ENCODE results near the gene SLC18B1. TPM values are rescaled to one million over a fixed set of nuclear protein-coding genes. Genes with fewer than 3 reads are reported as not detected.
A peak's percentile ranks its signal among the peaks of the same experiment; 100 is the strongest.

The SLC18B1 gene
- total RNA-seq, 2 experiments from 2014 or later, result 9.1 to 9.3 TPM

DNA sequence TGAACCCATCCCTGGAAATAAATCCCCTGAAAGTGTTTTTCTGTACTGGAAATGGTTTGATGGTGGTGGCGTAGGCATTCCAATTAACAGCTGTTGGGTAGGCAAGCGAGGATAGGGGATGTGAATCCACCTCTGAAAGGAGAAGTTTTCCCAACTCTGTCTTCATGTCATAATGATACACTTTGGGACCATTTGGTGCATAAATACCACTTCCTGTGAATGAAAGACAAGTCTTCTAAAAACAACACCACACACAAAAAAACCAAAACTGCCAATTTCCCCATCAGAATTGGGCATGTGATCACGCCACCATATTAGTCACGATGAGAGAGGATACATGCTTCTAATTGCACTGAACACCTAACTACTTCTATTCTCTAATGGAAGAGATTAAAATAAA, 47.1 kb downstream of the SLC18B1 start:
- no peak overlapping the region for H3K4me3 Mint-ChIP-seq
- H3K27ac Mint-ChIP-seq, result no peak overlapping the region
- POLR2A ChIA-PET, result no interaction called here
- no peak for DNase-seq
- no peaks in the 10 kb centered on the region for H3K9me3 Mint-ChIP-seq
- no peaks in the 10 kb centered on the region for H3K27me3 Mint-ChIP-seq
- CTCF ChIA-PET, result no interaction called here
- peaks cover 25% of the 10 kb centered on the region for H3K4me1 Mint-ChIP-seq
- H3K36me3 Mint-ChIP-seq (ENCODE audit: low read depth), result peaks cover 52% of the 10 kb centered on the region

- no peaks in the 10 kb centered on the region for H3K27me3 Mint-ChIP-seq
- ChIA-PET POLR2A (no interaction called here), CTCF (no interaction called here)
- H3K4me3 Mint-ChIP-seq, result no peak overlapping the region
- H3K4me1 Mint-ChIP-seq, result peaks cover 25% of the 10 kb centered on the region
- peak overlapping the region; percentile 44 for H3K27ac Mint-ChIP-seq
- DNase-seq, result no peak
- peaks cover 56% of the 10 kb centered on the region for H3K36me3 Mint-ChIP-seq (ENCODE audit: low read depth)
- no peaks in the 10 kb centered on the region for H3K9me3 Mint-ChIP-seq
Measured at GRCh38 chr6:132750455-132751248, 47.8 kb downstream of the SLC18B1 start.

DNA sequence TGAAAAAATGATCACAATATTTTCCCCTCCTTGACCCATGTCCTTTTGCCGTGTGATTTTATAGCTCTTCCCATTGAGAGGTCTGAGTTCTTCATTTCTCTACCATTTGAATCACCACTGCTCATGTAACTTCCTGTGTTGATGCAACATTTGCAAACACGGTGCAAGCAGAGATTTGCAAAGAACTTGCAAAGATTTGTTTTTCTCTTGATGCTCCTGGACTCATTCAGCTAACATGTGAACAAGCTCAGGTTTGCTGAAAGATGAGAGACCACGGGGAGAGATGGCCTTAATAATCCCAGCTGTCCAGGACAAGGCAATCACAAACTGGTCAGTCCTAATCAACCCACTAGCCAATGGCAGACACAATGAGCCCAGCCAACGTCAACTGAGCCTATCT, 49.3 kb downstream of the SLC18B1 start:
- no peak for DNase-seq
- peaks cover 3% of the 10 kb centered on the region for H3K9me3 Mint-ChIP-seq
- ChIA-PET POLR2A (no interaction called here), CTCF (interaction anchor here (1.2 to 1.6 kb wide), 2 partner anchors 14 to 74 kb away, joined by 3 to 6 read pairs; no protein-coding TSS in a partner anchor)
- H3K4me1 Mint-ChIP-seq, result peaks cover 27% of the 10 kb centered on the region
- no peaks in the 10 kb centered on the region for H3K27me3 Mint-ChIP-seq
- peak overlapping the region; percentile 16 for H3K27ac Mint-ChIP-seq
- H3K36me3 Mint-ChIP-seq (ENCODE audit: low read depth), result peaks cover 65% of the 10 kb centered on the region
- no peak overlapping the region for H3K4me3 Mint-ChIP-seq

DNA sequence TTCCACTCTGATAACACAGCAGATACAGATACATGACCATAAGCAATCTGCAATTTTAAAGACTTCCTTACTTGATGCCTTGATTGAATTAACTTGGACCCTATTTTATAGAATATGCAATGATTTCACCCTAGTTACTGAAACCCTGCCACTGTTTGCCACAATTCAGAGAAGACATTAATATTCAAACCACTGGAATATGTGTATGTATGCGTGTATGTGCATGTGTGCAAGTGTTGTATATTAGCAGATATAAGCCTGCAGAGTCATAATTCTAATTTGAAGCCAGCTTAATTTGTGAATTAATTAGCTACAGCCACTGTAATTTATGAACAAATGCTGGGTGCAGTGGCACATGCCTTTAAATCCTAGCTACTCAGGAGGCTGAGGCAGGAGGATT, 50.0 kb downstream of the SLC18B1 start:
- Mint-ChIP-seq H3K4me1 (peaks cover 27% of the 10 kb centered on the region), H3K27ac (no peak overlapping the region), H3K36me3 (ENCODE audit: low read depth) (peaks cover 68% of the 10 kb centered on the region), H3K9me3 (peaks cover 3% of the 10 kb centered on the region), H3K4me3 (no peak overlapping the region), H3K27me3 (no peaks in the 10 kb centered on the region)
- POLR2A ChIA-PET, result no interaction called here
- CTCF ChIA-PET, result interaction anchor here (1.2 to 1.6 kb wide), 2 partner anchors 14 to 75 kb away, joined by 3 to 6 read pairs; no protein-coding TSS in a partner anchor
- no peak for DNase-seq

DNA sequence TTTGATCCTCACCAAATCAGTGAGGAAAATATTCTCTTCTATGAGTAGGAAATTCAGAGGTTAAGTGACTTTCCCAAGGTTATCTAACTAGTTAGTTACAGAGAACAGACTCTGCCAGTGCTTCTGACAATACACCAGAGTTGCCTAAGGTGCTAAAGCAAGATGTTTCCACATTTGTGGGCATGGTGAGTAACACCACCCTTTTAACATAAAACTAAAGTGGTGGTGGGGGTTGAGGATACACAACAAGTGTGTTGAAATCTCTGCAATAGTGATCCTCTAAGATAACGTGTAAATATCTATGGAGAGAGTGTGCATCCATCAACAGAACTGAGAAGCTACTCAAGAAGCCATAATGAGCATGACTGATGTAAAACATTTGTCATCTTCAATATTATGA, 52.4 kb downstream of the SLC18B1 start:
- peaks cover 19% of the 10 kb centered on the region for H3K4me1 Mint-ChIP-seq
- H3K36me3 Mint-ChIP-seq (ENCODE audit: low read depth), result peaks cover 63% of the 10 kb centered on the region
- no peak overlapping the region for H3K4me3 Mint-ChIP-seq
- peaks cover 10% of the 10 kb centered on the region for H3K9me3 Mint-ChIP-seq
- no peaks in the 10 kb centered on the region for H3K27me3 Mint-ChIP-seq
- ChIA-PET POLR2A (no interaction called here), CTCF (no interaction called here)
- H3K27ac Mint-ChIP-seq, result no peak overlapping the region
- DNase-seq, result no peak

- Mint-ChIP-seq H3K9me3 (peaks cover 15% of the 10 kb centered on the region), H3K4me1 (peaks cover 2% of the 10 kb centered on the region), H3K4me3 (no peak overlapping the region), H3K27ac (no peak overlapping the region), H3K36me3 (ENCODE audit: low read depth) (peaks cover 42% of the 10 kb centered on the region), H3K27me3 (peaks cover 1% of the 10 kb centered on the region)
- ChIA-PET POLR2A (no interaction called here), CTCF (interaction anchor here (1.1 kb wide), 1 partner anchor 21 kb away, joined by 3 read pairs; no protein-coding TSS in a partner anchor)
- no peak for DNase-seq
Measured at GRCh38 chr6:132742495-132742894, 55.9 kb downstream of the SLC18B1 start.

- peaks cover 37% of the 10 kb centered on the region for H3K36me3 Mint-ChIP-seq (ENCODE audit: low read depth)
- H3K9me3 Mint-ChIP-seq, result peaks cover 15% of the 10 kb centered on the region
- POLR2A ChIA-PET, result no interaction called here
- DNase-seq, result no peak
- H3K4me1 Mint-ChIP-seq, result peaks cover 12% of the 10 kb centered on the region
- H3K27me3 Mint-ChIP-seq, result peaks cover 1% of the 10 kb centered on the region
- H3K27ac Mint-ChIP-seq, result no peak overlapping the region
- H3K4me3 Mint-ChIP-seq, result no peak overlapping the region
- CTCF ChIA-PET, result no interaction called here
Measured at GRCh38 chr6:132741281-132741680, 57.2 kb downstream of the SLC18B1 start.

DNA sequence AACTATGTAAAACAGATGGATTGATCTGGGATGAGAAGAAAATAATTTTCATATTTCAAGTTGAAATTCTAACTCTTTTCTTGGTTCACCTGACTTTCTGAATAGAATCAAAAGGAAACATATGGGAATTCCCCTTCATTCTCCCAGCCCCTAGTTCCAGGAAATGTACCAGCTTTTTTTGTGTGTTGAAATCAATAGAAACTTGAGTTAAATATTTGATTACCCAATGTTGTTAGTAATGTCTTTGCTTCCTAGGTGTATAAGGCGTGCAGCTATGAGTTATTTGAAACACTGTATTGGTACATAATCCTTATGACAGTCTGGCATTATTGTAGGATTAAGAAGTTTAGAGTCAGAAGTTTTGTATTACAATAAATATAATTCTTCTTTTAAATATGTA, 62.2 kb downstream of the SLC18B1 start:
- Mint-ChIP-seq H3K4me3 (no peak overlapping the region), H3K27ac (no peak overlapping the region), H3K36me3 (ENCODE audit: low read depth) (peaks cover 9% of the 10 kb centered on the region), H3K27me3 (peaks cover 1% of the 10 kb centered on the region), H3K4me1 (peaks cover 19% of the 10 kb centered on the region), H3K9me3 (peaks cover 6% of the 10 kb centered on the region)
- ChIA-PET CTCF (no interaction called here), POLR2A (no interaction called here)
- no peak for DNase-seq

DNA sequence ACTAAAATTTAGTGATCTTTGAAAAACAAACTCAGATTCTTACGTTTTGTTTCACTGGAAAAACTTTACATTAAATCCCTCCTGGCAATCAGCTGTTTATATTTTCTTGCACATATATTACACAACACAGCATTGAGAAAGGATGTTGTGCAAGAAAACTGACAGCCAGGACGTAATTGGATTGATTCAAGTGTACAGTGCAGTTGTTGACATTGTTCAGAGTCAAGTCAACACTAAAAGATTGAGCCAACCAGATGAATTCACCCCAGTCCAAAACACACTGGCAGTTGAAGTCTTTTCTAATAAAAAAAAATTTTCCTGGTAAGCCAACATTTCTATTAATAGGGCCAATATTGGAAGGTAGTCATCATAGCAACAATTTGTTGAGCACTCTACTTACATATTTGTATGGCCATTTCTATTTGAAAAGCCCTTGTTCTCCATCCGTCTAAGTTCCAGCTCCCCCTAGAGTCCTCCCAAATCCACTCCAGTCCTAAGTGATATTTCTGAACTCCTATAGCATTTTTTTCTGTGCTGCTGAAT, 63.7 kb downstream of the SLC18B1 start:
- ChIA-PET CTCF (interaction anchor here (1.3 kb wide), 1 partner anchor 9 kb away, joined by 3 read pairs; no protein-coding TSS in a partner anchor), POLR2A (no interaction called here)
- Mint-ChIP-seq H3K9me3 (peaks cover 4% of the 10 kb centered on the region), H3K27me3 (peaks cover 1% of the 10 kb centered on the region), H3K4me3 (no peak overlapping the region), H3K36me3 (ENCODE audit: low read depth) (peaks cover 4% of the 10 kb centered on the region), H3K4me1 (peaks cover 19% of the 10 kb centered on the region), H3K27ac (no peak overlapping the region)
- no peak for DNase-seq

- no peaks in the 10 kb centered on the region for H3K9me3 Mint-ChIP-seq
- CTCF ChIA-PET, result interaction anchor here (1.3 kb wide), 1 partner anchor 9 kb away, joined by 3 read pairs; no protein-coding TSS in a partner anchor
- peaks cover 4% of the 10 kb centered on the region for H3K36me3 Mint-ChIP-seq (ENCODE audit: low read depth)
- H3K4me1 Mint-ChIP-seq, result peaks cover 19% of the 10 kb centered on the region
- no peak overlapping the region for H3K27ac Mint-ChIP-seq
- POLR2A ChIA-PET, result no interaction called here
- H3K4me3 Mint-ChIP-seq, result no peak overlapping the region
- no peak for DNase-seq
- H3K27me3 Mint-ChIP-seq, result no peaks in the 10 kb centered on the region
Measured at GRCh38 chr6:132733814-132734213, 64.6 kb downstream of the SLC18B1 start.

DNA sequence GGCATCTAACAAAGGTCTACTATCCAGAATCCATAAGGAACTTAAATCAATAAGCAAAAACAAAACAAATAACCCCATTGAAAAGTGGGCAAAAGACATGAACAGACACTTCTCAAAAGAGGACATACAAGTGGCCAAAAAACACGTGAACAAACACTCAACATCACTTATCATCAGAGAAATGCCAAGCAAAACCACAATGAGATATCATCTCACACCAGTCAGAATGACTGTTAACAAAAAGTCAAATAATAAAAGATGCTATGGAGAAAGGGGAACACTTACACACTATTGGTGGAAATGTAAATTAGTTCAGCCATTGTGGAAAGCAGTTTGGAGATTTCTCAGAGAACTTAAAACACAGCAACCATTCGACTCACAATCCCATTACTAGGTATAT, 65.2 kb downstream of the SLC18B1 start:
- POLR2A ChIA-PET, result no interaction called here

DNA sequence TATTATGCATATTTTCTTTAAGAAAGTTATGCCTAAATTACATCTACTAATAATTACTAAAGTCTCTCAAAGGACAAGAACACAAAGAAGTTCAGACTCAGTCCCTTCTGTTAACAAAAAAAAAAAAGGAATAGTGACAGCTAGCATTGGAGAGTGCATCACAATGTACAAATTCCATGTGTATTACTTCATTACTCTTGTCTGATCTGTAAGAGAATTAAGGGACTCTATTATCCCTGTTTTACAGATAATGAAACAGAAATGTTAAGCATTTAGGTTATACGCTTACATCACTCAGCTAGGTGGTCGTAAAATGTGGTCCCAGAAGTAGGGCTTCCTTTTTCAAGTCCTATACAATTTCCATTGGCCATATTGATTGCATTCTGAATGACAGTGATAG, 67.4 kb downstream of the SLC18B1 start:
- DNase-seq, result no peak
- Mint-ChIP-seq H3K9me3 (no peaks in the 10 kb centered on the region), H3K4me1 (peaks cover 19% of the 10 kb centered on the region), H3K4me3 (no peak overlapping the region), H3K27ac (no peak overlapping the region), H3K36me3 (ENCODE audit: low read depth) (no peaks in the 10 kb centered on the region), H3K27me3 (no peaks in the 10 kb centered on the region)
- ChIA-PET POLR2A (no interaction called here), CTCF (no interaction called here)

More for the DNA sequence above, 65.2 kb downstream of the SLC18B1 start:
- CTCF ChIA-PET, result no interaction called here
- Mint-ChIP-seq H3K4me1 (peaks cover 20% of the 10 kb centered on the region), H3K27ac (no peak overlapping the region), H3K36me3 (ENCODE audit: low read depth) (peaks cover 4% of the 10 kb centered on the region), H3K27me3 (no peaks in the 10 kb centered on the region), H3K9me3 (no peaks in the 10 kb centered on the region), H3K4me3 (no peak overlapping the region)
- DNase-seq, result no peak

DNA sequence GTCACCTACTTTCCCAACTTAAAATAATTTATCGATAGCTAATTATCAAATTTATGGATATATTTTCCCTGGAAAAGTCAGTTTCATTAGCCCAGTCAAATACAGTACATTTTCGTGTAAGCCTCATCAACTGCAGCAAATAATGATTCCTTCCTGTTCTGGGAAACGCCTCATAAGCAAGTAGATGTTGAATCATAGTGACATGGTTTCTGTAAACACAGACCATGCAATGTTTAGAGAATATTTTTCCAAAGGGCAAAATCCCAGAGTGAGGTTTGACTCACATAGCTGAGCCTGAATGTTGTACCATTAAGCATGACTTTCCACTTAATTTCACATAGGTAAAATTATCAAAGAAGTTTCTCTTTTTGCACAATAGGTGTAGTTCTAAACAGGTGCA, 67.9 kb downstream of the SLC18B1 start:
- CTCF ChIA-PET, result no interaction called here
- Mint-ChIP-seq H3K4me1 (peaks cover 21% of the 10 kb centered on the region), H3K27ac (no peak overlapping the region), H3K36me3 (ENCODE audit: low read depth) (no peaks in the 10 kb centered on the region), H3K4me3 (no peak overlapping the region), H3K27me3 (no peaks in the 10 kb centered on the region), H3K9me3 (no peaks in the 10 kb centered on the region)
- POLR2A ChIA-PET, result no interaction called here
- DNase-seq, result no peak
